Astrocyte of the spinal cord (primary cell): Measurements from ENCODE around the gene ELMO1.

ENCODE experiments used
- DNase-seq: peaks from one replicate; pipeline ENCODE4 v3.0.0; 2011; ENCODE audit warnings: low read depth, low spot score
- H3K4me3 ChIP-seq: 2 replicates; pipeline ENCODE4 v1.5.1; 2011; ENCODE audit warnings: low read depth, mild to moderate bottlenecking, low read length, moderate library complexity
- CTCF ChIP-seq: IDR thresholded peaks from 2 replicates; pipeline ENCODE4 v1.5.1; 2012; ENCODE audit warnings: low read depth, mild to moderate bottlenecking, low read length, inconsistent platforms
- in situ Hi-C: cut with HindIII; loops from 2 replicates; pipeline ENCODE4 v1.10.0; 2017; ENCODE audit warnings: low sequenced_read_pairs

ELMO1 gene

GRCh38 chr7:36986948-36987724 lies 461.5 kb downstream of the ELMO1 start:
- in situ Hi-C loops: no loop called here
- peak; percentile 96 for TF ChIP-seq CTCF
- no peak overlapping the region for H3K4me3 ChIP-seq
- peak; percentile 46 for DNase-seq

DNA sequence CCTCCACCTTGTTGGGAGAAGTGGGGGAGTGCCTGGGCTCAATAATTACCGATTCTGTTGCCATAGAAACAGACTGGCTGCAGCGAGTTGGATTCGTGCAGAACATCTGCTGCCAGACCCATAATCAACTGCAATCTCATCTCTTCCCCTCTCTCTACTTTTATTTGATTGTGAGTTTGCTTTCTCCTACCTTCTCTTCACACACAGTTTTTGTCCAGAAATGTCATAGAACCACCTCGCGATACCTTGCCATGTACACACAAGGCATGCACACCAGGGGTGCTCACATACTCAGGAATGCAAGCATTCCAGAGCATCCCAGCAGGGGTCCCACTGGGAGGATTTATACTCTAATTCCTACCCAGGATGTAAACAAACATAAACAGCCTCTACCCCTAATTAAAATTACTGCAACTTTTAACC lies 462.1 kb downstream of the ELMO1 start:
- no peak for DNase-seq
- in situ Hi-C loops: no loop called here
- TF ChIP-seq CTCF: no peak
- H3K4me3 ChIP-seq: no peak overlapping the region

DNA sequence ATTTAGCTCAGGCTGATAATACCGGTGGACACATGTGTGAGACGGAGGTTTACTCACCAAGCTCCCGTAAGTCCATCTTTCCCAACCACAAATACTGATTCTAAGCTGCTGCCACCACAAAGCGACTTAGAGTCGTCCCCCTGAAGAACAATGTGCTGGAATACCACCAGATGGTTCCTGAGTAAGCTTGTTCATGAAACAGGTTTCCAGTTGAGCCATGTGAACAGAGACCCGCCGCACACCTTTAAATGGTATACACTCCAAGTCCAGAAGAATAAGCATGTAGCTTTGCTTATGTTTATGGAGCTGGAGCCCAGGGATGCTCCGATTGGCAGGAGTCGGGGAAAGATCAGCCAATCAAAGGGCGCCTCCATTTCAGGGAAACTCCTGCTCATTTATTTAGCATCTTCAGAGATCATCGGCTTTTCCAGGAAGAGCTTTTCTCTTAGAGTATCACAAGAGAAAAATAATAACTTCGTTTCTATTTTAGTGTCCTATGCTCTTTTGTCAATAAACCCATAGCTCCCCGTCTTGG lies 462.7 kb downstream of the ELMO1 start:
- H3K4me3 ChIP-seq: no peak overlapping the region
- in situ Hi-C loops: no loop called here
- TF ChIP-seq CTCF: no peak
- no peak for DNase-seq

DNA sequence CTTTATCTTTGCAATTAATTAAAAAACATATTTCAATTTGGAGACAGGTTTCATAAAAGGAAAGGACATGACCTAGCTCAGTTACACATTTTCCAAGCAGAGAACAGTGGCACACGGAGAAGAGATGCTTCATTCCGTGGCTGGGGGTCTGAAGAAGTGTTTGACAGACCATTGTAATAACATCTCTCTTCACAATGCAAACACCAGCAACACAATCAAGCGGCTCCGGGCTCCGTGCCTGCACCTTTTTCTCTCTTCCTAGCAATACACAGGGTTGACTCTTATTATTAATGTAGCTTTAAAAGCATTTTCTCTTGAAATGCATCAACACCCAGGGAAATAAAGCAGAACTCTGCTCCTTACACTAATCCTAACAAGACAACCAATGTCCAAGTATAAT lies 463.3 kb downstream of the ELMO1 start:
- no peak overlapping the region for H3K4me3 ChIP-seq
- no peak for DNase-seq
- in situ Hi-C loops: no loop called here
- no peak for TF ChIP-seq CTCF

- H3K4me3 ChIP-seq: no peak overlapping the region
Measured at GRCh38 chr7:36984710-36985312, 463.9 kb downstream of the ELMO1 start.

DNA sequence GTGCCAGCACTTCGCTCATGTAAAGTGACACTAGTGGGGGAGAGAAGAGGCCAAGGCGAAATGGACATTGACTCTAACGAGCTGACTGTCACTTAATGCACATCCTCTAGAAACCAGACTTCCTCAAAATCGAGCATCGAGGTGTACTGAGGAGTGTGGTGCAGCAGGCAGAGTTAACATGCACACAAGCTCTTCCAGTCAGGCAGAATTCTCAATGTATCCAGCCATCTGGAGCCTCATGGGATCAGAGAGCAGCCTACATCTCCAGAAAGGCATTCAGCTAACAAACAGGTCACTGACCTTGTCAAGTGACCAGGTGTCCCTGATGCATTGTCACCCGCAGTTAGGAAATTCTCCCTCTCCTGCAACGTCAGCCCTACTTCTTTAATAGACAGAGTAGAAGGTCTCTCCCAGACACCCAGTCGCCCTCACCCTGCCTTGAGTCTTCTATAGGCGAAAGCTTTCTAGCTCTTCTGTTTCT lies 464.6 kb downstream of the ELMO1 start:
- H3K4me3 ChIP-seq: no peak overlapping the region
- in situ Hi-C loops: no loop called here
- TF ChIP-seq CTCF: no peak
- no peak for DNase-seq

More at GRCh38 chr7:36984710-36985312, 463.9 kb downstream of the ELMO1 start:
- TF ChIP-seq CTCF: no peak
- in situ Hi-C loops: no loop called here
- DNase-seq: no peak
